ENCODE results near the gene SUCO. TPM values are rescaled to one million over a fixed set of nuclear protein-coding genes. Genes with fewer than 3 reads are reported as not detected.

SUCO gene
- total RNA-seq, 1 experiment from 2014 or later, result 22.6 TPM

DNA sequence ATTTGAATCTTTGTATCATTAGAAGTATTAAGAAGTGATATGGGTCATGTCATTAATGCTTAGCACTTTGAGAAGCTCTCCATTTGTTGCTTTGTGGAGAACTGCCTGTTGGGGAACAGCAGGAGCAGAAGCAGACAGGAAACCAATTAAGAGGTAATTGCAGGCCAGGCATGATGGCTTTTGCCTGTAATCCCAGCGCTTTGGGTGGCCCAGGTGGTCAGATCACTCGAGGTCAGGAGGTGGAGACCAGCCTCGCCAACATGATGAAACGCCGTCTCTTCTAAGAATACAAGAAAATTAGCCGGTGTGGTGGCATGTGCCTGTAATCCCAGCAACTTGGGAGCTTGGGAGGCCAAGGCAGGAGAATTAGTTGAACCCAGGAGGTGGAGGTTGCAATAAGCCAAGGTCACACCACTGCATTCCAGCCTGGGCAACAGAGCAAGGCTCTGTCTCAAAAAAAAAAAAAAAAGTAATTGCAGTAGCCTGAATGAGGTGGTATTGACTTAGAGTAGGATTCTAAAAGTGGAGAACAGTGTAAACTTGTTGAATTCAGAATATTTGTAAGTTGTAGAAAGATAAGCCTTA lies 68.2 kb downstream of the SUCO start:
- TF ChIP-seq ELF1 (IDR thresholded peaks at IDR 0.05; ENCODE audit: borderline replicate concordance, low read depth) (no peak), YY1 (IDR thresholded peaks at IDR 0.05; ENCODE audit: extremely low read depth, insufficient replicate concordance, low read depth, low read length) (no peak), TCF7L2 (IDR thresholded peaks at IDR 0.05; ENCODE audit: borderline replicate concordance, extremely low read depth, insufficient read depth, insufficient read length) (no peak), POLR2A (IDR thresholded peaks at IDR 0.05; ENCODE audit: borderline replicate concordance, extremely low read depth, insufficient read depth, insufficient read length) (no peak), SRF (IDR thresholded peaks at IDR 0.05; ENCODE audit: low read depth) (no peak)
- Histone ChIP-seq H2AFZ (ENCODE audit: low read depth, low read length, poor library complexity, severe bottlenecking) (no peak overlapping the region), H3K9ac (ENCODE audit: low read length) (no peak overlapping the region), H3K27ac (ENCODE audit: low read depth, low read length) (no peak overlapping the region), H4K20me1 (ENCODE audit: insufficient read depth) (no peaks in the 10 kb centered on the region), H3K4me3 (replicated peaks in 1 of 2; ENCODE audit: low read depth in 1 of 2, low read length in 2 of 2) (no peak overlapping the region), H3K36me3 (ENCODE audit: control insufficient read depth in 1 of 2, insufficient read depth in 2 of 2, low read length in 2 of 2) (no peaks in the 10 kb centered on the region), H3K4me2 (ENCODE audit: low read length) (no peak overlapping the region), H3K9me3 (ENCODE audit: control insufficient read depth in 1 of 2, insufficient read depth in 1 of 2, low read depth in 1 of 2, low read length in 2 of 2) (no peaks in the 10 kb centered on the region), H3K27me3 (ENCODE audit: insufficient read depth, low read length) (no peaks in the 10 kb centered on the region), H3K79me2 (ENCODE audit: insufficient read depth, low read length) (no peaks in the 10 kb centered on the region), H3K4me1 (ENCODE audit: control insufficient read depth in 1 of 2, insufficient read depth in 2 of 2, low read length in 2 of 2) (no peaks in the 10 kb centered on the region), H3K9me2 (ENCODE audit: insufficient read depth) (no peaks in the 10 kb centered on the region)
- ATAC-seq, result no peak
- intact Hi-C loops (cut with micrococcal nuclease), result no loop called here
- ChIA-PET RAD21 (ENCODE audit: low non-redundant PET in 1 of 2, low total read pairs in 2 of 2, uncharacterized antibody in 2 of 2, unreplicated experiment in 2 of 2) (no interaction called here), CTCF (interaction anchor here (1.6 kb wide), 1 partner anchor 9 kb away, joined by 3 read pairs; no protein-coding TSS in a partner anchor), POLR2A (no interaction called here)
- BruUV-seq (replicated peaks), result no TSS peak
- DNase-seq (ENCODE audit: low read depth, low spot score), result no peak

DNA sequence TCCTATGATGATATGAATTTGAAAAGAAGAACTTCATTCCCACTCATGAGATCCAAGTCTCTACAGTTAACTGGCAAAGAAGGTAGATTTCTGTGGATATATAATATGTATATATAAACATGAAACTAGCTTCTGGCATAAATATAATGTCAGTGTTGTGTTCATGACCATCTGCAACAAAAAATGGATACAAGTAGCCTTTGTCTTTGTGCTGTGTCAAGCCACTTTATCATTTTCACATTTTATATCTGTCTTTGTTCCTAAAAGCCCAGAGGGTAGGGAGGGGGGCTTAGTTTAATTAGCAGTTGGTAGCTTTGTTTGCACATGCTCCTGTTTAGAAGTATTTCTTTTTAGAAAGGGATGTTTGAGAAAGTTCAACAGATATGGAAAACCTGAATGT lies 69.8 kb downstream of the SUCO start:
- no peak for ATAC-seq
- no peak for DNase-seq (ENCODE audit: low read depth, low spot score)
- H4K20me1 ChIP-seq (ENCODE audit: insufficient read depth), result no peaks in the 10 kb centered on the region
- no TSS peak for BruUV-seq (replicated peaks)
- H2AFZ ChIP-seq (ENCODE audit: low read depth, low read length, poor library complexity, severe bottlenecking), result no peak overlapping the region
- RAD21 ChIA-PET (ENCODE audit: low non-redundant PET in 1 of 2, low total read pairs in 2 of 2, uncharacterized antibody in 2 of 2, unreplicated experiment in 2 of 2), result no interaction called here
- no peak overlapping the region for H3K9ac ChIP-seq (ENCODE audit: low read length)
- intact Hi-C loops (cut with micrococcal nuclease), result no loop called here
- no peak overlapping the region for H3K4me2 ChIP-seq (ENCODE audit: low read length)
- H3K9me2 ChIP-seq (ENCODE audit: insufficient read depth), result no peaks in the 10 kb centered on the region
- H3K27ac ChIP-seq (ENCODE audit: low read depth, low read length), result no peak overlapping the region
- no peaks in the 10 kb centered on the region for H3K4me1 ChIP-seq (ENCODE audit: control insufficient read depth in 1 of 2, insufficient read depth in 2 of 2, low read length in 2 of 2)
- no peaks in the 10 kb centered on the region for H3K79me2 ChIP-seq (ENCODE audit: insufficient read depth, low read length)
- H3K9me3 ChIP-seq (ENCODE audit: control insufficient read depth in 1 of 2, insufficient read depth in 1 of 2, low read depth in 1 of 2, low read length in 2 of 2), result no peaks in the 10 kb centered on the region
- CTCF ChIA-PET, result no interaction called here
- no peaks in the 10 kb centered on the region for H3K36me3 ChIP-seq (ENCODE audit: control insufficient read depth in 1 of 2, insufficient read depth in 2 of 2, low read length in 2 of 2)
- H3K27me3 ChIP-seq (ENCODE audit: insufficient read depth, low read length), result no peaks in the 10 kb centered on the region
- no peak overlapping the region for H3K4me3 ChIP-seq (replicated peaks in 1 of 2; ENCODE audit: low read depth in 1 of 2, low read length in 2 of 2)
- POLR2A ChIA-PET, result no interaction called here
- TF ChIP-seq EGR1 (IDR thresholded peaks at IDR 0.05; ENCODE audit: low read depth), result no peak
- no peak for TF ChIP-seq FOSL1 (IDR thresholded peaks at IDR 0.05; ENCODE audit: low read depth)
- TF ChIP-seq SIN3A (IDR thresholded peaks at IDR 0.05; ENCODE audit: low read depth), result no peak
- TF ChIP-seq ZNF274 (IDR thresholded peaks at IDR 0.05; ENCODE audit: low read depth, low read length), result no peak
- TF ChIP-seq POLR2A (IDR thresholded peaks at IDR 0.05; ENCODE audit: borderline replicate concordance, extremely low read depth, insufficient read depth, insufficient read length), result no peak
- no peak for TF ChIP-seq RAD21 (IDR thresholded peaks at IDR 0.05; ENCODE audit: low read depth)
- TF ChIP-seq CEBPB (IDR thresholded peaks at IDR 0.05; ENCODE audit: low read depth), result no peak
- TF ChIP-seq EZH2phosphoT487 (IDR thresholded peaks at IDR 0.05; ENCODE audit: borderline replicate concordance), result no peak
- no peak for TF ChIP-seq SP1 (IDR thresholded peaks at IDR 0.05; ENCODE audit: low read depth)
- TF ChIP-seq YY1 (IDR thresholded peaks at IDR 0.05; ENCODE audit: extremely low read depth, insufficient replicate concordance, low read depth, low read length), result no peak
- TF ChIP-seq CBX3 (IDR thresholded peaks at IDR 0.05; ENCODE audit: low read depth), result no peak
- TF ChIP-seq JUND (IDR thresholded peaks at IDR 0.05), result no peak
- TF ChIP-seq, protein P1, sequence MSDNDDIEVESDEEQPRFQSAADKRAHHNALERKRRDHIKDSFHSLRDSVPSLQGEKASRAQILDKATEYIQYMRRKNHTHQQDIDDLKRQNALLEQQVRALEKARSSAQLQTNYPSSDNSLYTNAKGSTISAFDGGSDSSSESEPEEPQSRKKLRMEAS (IDR thresholded peaks at IDR 0.05), result no peak
- no peak for TF ChIP-seq POLR2AphosphoS5 (IDR thresholded peaks at IDR 0.05; ENCODE audit: low read depth, low read length)
- no peak for TF ChIP-seq ZFX (IDR thresholded peaks at IDR 0.05)

Data from HCT116 (cell line).